ENCODE measurements around the gene SAMD4B. TPM values are rescaled to one million over a fixed set of nuclear protein-coding genes. Genes with fewer than 3 reads are reported as not detected.

SAMD4B gene
- total RNA-seq, 1 donor from 2014 or later: 138 TPM

DNA sequence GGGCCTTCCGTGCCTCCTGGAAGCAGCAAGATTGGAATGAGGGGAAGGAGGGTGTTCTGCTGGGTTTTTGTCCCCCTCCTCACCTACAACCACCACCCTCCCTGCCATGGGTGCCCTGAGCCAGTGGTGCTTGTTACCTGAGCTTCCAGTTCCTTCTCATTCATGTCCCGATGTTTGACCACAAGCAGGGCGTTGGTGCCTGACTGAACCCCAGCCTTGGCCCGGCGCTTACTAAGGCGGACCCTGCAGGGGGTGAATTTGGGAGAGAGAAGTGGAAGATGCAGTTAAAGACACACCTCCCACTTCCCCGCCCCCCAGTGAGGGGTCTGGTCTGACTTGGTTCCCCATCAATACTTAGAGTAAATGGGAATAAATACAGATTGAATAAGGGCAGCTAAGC lies 44.3 kb downstream of the SAMD4B start:
- DNase-seq (ENCODE audit: low read depth): no peak

- DNase-seq (ENCODE audit: low read depth): no peak
Observed at GRCh38 chr19:39388657-39389056, 46.4 kb downstream of the SAMD4B start.

GRCh38 chr19:39389631-39390414 lies 47.6 kb downstream of the SAMD4B start:
- no peak for DNase-seq (ENCODE audit: low read depth)

- DNase-seq (ENCODE audit: low read depth): no peak
Observed at GRCh38 chr19:39390451-39390750, 48.2 kb downstream of the SAMD4B start.

- DNase-seq (ENCODE audit: low read depth): peak; percentile 100
Observed at GRCh38 chr19:39390751-39391437, 48.7 kb downstream of the SAMD4B start, which contains the start of the genes MED29 and PAF1. Gene MED29, plus strand, starts transcription at chr19:39391378. Its CDS starts 45 bp downstream, at chr19:39391423. Gene PAF1, minus strand, starts transcription at chr19:39391106. Its CDS starts 242 bp downstream, at chr19:39390864.

DNA sequence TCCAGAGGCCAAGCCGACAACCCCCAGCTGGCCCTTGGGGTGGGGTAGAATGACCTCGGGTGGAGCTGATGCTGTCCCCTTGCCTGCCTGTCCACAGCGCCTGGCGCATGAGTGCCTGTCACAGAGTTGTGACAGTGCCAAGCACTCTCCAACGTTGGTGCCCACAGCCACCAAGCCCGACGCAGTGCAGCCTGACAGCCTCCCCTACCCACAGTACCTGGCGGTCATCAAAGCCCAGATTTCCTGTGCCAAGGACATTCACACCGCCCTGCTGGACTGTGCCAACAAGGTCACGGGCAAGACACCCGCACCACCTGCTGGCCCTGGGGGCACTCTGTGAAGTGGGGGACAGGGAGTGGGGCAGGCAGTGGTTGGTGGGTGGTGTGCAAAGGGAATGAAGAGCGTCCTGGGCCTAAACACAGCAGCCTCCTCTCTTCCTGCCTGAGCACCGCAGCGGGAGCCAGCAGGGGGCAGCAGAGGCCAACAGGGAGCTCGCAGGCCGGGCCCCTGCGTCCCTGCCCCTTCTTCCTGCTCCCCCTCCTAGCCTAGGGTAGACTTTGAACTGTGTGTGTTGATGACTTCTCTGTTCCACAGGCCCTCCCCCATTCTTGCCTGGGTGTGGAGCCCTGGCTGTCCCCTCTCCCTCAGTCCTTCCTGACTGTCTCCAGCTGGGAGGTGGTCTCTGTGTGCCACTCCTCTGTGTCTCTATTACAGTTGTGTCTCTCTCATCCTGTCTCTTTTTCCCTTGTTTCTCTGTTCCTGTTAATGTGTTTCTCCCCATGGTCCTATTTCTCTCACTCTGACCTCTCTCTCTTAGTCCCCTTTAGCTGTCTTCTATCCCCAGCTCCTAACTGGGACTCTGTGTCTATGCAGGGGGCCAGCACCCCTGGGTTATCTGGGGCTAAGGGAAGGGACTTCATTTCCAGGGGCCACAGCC lies 55.4 kb downstream of the SAMD4B start:
- DNase-seq (ENCODE audit: low read depth): peak; percentile 86

GRCh38 chr19:39398297-39398864 lies 56.2 kb downstream of the SAMD4B start:
- peak; percentile 76 for DNase-seq (ENCODE audit: low read depth)

DNA sequence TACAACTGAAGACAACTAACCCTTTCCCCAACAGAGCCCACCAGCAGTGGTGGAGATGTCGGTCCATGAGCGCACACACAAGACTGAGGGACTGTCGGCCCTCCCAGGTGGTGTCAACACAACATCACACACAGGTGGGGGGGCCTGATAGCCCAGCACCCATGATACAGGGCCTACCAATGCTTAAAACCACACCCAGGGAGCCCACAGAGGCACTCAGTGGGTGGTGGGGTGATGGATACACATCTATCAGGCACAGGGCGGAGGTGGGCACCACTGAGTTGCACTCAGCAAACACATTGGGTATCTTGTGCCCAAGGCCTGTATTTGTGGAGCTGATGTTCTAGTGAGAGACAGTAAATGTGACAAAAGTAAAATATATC lies 57.4 kb downstream of the SAMD4B start:
- no peak for DNase-seq (ENCODE audit: low read depth)

DNA sequence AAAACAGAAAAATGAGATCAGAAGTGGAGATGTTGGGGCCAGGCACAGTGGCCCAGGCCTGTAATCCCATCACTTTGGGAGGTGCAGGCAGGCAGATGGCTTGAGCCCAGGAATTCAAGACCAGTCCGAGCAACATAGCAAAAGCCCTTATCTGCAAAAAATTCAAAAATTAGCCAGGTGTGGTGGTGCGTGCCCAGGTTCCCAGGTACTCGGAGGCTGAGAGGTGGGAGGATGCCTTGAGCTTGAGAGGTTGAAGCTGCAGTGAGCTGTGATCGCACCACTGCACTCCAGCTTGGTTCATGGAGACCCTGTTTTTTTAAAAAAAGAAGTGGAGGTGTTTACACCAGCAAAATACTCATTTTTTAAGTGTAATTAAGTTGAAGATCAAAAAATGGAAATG lies 57.8 kb downstream of the SAMD4B start:
- no peak for DNase-seq (ENCODE audit: low read depth)

- no peak for DNase-seq (ENCODE audit: low read depth)
Observed at GRCh38 chr19:39401070-39401548, 58.9 kb downstream of the SAMD4B start.

DNA sequence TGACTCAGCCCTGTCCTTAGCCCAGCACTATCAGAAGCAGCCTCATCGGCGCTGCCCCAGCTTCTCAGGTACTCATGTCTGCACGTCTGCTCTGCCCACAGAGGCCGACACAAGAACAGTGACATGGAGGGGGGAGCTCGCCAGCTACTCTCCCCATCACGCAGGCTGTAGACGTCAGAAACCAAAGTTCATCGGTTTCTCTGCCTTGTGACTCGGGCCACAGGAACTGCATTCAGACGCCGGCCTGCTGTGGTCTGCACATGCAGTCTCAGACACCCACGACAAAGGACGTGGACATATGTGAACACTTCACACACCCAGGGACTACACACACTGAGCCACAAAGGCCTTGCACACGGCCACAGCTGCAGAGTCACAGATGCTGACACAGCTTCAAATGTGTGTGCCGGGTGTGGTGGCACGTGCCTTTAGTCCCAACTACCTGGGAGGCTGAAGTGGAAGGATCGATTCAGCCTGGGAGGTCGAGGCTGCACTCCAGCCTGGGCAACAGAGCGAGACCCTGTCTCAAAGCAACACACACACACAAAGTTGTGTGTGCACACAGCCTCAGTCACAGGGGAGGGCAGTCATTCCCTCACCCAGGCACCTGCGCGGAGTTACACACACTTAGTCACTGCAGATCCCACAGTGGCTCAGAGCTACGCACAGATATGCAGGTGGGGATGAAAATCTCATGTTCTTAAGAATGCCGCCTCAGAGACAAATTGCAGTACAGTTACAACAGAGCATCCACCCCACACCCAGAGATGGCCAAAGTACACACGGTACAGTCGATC lies 59.5 kb downstream of the SAMD4B start:
- no peak for DNase-seq (ENCODE audit: low read depth)

DNA sequence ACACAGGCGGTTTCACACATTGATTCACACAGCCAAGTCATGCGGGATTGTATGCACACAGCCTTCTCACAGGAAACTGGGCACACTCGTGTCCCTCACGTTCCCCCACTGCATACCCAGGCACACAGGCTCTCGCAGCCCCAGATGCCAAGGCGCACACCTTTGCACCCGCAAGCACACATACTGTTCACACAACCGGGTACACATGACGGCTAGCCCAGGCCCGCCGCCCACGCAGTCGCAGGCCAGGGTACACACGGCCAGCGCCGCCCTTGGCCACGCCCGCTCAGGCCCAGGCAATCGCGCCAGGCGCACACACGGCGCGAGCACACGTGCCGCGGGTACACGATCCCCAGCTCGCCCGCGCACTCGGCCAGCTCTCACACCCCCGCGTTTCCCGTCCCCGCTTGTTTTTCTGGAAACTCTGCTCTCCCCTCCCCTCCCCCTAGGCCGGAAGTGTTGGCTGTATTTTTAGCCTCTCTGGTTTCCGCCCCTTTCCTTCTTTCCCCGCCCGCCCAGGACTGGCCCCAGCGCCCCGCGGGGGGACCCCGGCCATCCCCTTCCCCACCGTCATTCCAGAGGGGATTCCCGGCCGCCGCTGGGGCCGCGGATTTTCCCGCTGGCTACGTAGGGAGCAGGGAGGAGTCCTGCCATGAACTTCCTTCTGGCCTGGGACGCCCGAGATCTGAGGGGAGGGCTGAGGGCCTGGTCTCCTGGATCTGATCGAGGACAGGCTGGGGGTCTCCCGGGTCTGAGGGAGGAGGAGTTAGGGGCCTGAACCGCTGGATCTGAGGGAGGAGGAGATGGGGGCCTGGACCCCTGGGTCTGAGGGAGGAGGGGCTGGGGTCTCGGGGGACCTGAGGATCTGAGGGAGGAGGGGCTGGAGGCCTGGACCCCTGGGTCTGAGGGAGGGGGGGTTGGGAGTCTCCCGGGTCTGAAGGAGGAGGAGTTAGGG lies 60.4 kb downstream of the SAMD4B start:
- peak; percentile 89 for DNase-seq (ENCODE audit: low read depth)

DNA sequence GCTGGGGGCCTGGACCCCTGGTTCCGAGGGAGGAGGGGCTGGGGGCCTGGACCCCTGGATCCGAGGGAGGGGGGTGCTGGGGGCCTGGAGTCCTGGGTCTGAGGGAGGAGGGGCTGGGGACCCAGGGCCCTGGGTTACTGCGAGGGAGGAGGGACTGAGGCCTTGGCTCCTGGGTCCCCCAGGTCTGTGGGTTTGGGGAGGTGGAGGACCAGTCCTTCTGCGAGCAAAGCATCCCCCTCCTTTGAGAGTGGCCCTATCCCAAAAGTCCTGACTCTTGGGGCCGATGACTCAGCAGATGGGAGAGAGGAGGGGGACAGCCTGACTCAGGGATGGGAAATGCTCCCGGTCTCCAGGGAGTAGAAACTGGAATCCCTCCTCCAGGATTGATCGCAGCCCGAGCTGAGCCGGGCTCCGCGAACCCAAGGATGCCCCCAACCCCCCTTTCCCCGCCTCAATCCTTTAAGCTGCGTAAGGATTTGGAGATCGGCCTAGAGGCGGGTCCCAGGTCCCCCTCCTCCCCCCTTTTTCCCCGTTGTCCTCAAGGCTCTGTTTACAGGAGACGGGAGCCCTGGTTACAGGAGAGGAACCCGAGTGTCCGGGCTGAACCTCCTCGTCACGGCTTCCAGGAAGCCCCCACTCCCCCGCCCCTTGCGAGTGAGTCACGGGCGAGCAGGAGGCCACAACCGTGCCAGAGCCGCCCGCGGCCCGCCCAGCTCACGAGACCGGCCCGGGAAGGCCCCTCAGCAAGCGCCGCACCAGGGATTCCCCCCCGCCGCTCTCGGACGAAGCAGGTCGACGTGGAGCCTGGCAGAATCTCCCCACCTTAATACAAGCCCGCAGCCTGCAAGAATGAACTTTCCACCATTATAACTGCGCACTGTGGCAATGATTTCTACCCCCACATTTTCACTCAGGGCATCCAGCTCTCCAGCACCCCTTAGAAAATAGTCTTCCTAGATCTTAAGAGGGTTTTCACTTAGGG lies 61.4 kb downstream of the SAMD4B start:
- DNase-seq (ENCODE audit: low read depth): peak; percentile 97

GRCh38 chr19:39405261-39405957 lies 63.2 kb downstream of the SAMD4B start:
- no peak for DNase-seq (ENCODE audit: low read depth)

GRCh38 chr19:39405958-39406655 lies 63.9 kb downstream of the SAMD4B start:
- no peak for DNase-seq (ENCODE audit: low read depth)

GRCh38 chr19:39406656-39407409 lies 64.6 kb downstream of the SAMD4B start, which contains the start of gene ZFP36:
Gene ZFP36, plus strand, starts transcription at chr19:39406847. Its CDS starts 58 bp downstream, at chr19:39406905.
- DNase-seq (ENCODE audit: low read depth): peak; percentile 84
